MM.1S (cell line): Measurements from ENCODE around the gene SLX4IP.

ENCODE experiments used
- DNase-seq: peaks from one replicate; pipeline ENCODE4 v3.0.0-alpha.2; 2015
- H2AFZ ChIP-seq: fragments of 300-600 bp; sonication (generic); 2 replicates; pipeline ENCODE4 v1.6.0; 2016; ENCODE audit warnings: antibody characterized with exemption, low read length
- H3F3A ChIP-seq: fragments of 300-600 bp; sonication (generic); 2 replicates; pipeline ENCODE4 v1.6.1; 2016; ENCODE audit warnings: mild to moderate bottlenecking, antibody characterized with exemption, low read length, moderate library complexity, mixed read lengths; ENCODE audit not compliant: insufficient read depth
- H3K27ac ChIP-seq: fragments of 300-600 bp; sonication (generic); 2 replicates; pipeline ENCODE4 v1.5.1; 2016; ENCODE audit warnings: mild to moderate bottlenecking, low read length
- H3K27me3 ChIP-seq: fragments of 300-600 bp; sonication (generic); replicated peaks from 2 replicates; pipeline ENCODE4 v1.6.0; 2016; ENCODE audit warnings: low read length; ENCODE audit not compliant: insufficient read depth
- H3K36me3 ChIP-seq: fragments of 300-600 bp; sonication (generic); replicated peaks from 2 replicates; pipeline ENCODE4 v1.6.1; 2016; ENCODE audit warnings: mild to moderate bottlenecking, low read length, mixed read lengths; ENCODE audit not compliant: insufficient read depth
- H3K4me1 ChIP-seq: fragments of 300-600 bp; sonication (generic); 2 replicates; pipeline ENCODE4 v1.6.1; 2016; ENCODE audit warnings: low read length, mixed read lengths
- H3K4me2 ChIP-seq: fragments of 300-600 bp; sonication (generic); 2 replicates; pipeline ENCODE4 v1.6.0; 2016; ENCODE audit warnings: low read depth, low read length
- H3K4me3 ChIP-seq: fragments of 300-600 bp; sonication (generic); 2 replicates; pipeline ENCODE4 v1.5.1; 2016; ENCODE audit warnings: low read length, mixed read lengths
- H3K79me2 ChIP-seq: fragments of 300-600 bp; sonication (generic); 2 replicates; pipeline ENCODE4 v1.6.1; 2016; ENCODE audit warnings: mixed run types, low read length, mixed read lengths
- H3K9ac ChIP-seq: fragments of 300-600 bp; sonication (generic); 2 replicates; pipeline ENCODE4 v1.6.1; 2016; ENCODE audit warnings: low read length, mixed read lengths
- H3K9me2 ChIP-seq: fragments of 300-600 bp; sonication (generic); replicated peaks from 2 replicates; pipeline ENCODE4 v1.6.1; 2016; ENCODE audit warnings: mild to moderate bottlenecking, low read length, mixed read lengths; ENCODE audit not compliant: insufficient read depth
- H3K9me3 ChIP-seq: fragments of 300-600 bp; sonication (generic); replicated peaks from 2 replicates; pipeline ENCODE4 v1.6.1; 2016; ENCODE audit warnings: mild to moderate bottlenecking, low read length, mixed read lengths; ENCODE audit not compliant: insufficient read depth
- H4K20me1 ChIP-seq: fragments of 300-600 bp; sonication (generic); 2 replicates; pipeline ENCODE4 v1.6.1; 2016; ENCODE audit warnings: mild to moderate bottlenecking, low read length, moderate library complexity, mixed read lengths; ENCODE audit not compliant: insufficient read depth
- EZH2 ChIP-seq: fragments of 300-600 bp; sonication (generic); optimal IDR thresholded peaks from 2 replicates; pipeline ENCODE3; 2017; ENCODE audit warnings: low read depth, mild to moderate bottlenecking, antibody characterized with exemption, low read length, mixed read lengths
- EZH2phosphoT487 ChIP-seq: fragments of 300-600 bp; sonication (generic); IDR thresholded peaks from 2 replicates; pipeline ENCODE4 v1.6.1; 2018; ENCODE audit warnings: antibody characterized with exemption, low read length
- TF ChIP-seq, protein P1 (sequence below): fragments of 300-600 bp; sonication (generic); IDR thresholded peaks from 2 replicates; pipeline ENCODE4 v1.5.1; 2016; ENCODE audit warnings: antibody characterized with exemption, low read length, mixed read lengths

The SLX4IP gene

GRCh38 chr20:10621149-10621548, 186.0 kb downstream of the SLX4IP start:
- Histone ChIP-seq H3K4me3 (no peak overlapping the region), H3K36me3 (no peaks in the 10 kb centered on the region), H3K79me2 (no peaks in the 10 kb centered on the region), H4K20me1 (no peaks in the 10 kb centered on the region), H3K9me2 (no peaks in the 10 kb centered on the region), H2AFZ (no peak overlapping the region), H3K4me1 (no peaks in the 10 kb centered on the region), H3K9ac (no peak overlapping the region), H3K9me3 (no peaks in the 10 kb centered on the region), H3K4me2 (no peak overlapping the region), H3K27me3 (no peaks in the 10 kb centered on the region), H3K27ac (no peak overlapping the region), H3F3A (no peaks in the 10 kb centered on the region)
- TF ChIP-seq EZH2phosphoT487 = no peak
- no peak for TF ChIP-seq EZH2
- TF ChIP-seq, protein P1, sequence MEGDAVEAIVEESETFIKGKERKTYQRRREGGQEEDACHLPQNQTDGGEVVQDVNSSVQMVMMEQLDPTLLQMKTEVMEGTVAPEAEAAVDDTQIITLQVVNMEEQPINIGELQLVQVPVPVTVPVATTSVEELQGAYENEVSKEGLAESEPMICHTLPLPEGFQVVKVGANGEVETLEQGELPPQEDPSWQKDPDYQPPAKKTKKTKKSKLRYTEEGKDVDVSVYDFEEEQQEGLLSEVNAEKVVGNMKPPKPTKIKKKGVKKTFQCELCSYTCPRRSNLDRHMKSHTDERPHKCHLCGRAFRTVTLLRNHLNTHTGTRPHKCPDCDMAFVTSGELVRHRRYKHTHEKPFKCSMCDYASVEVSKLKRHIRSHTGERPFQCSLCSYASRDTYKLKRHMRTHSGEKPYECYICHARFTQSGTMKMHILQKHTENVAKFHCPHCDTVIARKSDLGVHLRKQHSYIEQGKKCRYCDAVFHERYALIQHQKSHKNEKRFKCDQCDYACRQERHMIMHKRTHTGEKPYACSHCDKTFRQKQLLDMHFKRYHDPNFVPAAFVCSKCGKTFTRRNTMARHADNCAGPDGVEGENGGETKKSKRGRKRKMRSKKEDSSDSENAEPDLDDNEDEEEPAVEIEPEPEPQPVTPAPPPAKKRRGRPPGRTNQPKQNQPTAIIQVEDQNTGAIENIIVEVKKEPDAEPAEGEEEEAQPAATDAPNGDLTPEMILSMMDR = no peak
- DNase-seq = no peak

- no peaks in the 10 kb centered on the region for H3K36me3 ChIP-seq
- no peaks in the 10 kb centered on the region for H3K9me3 ChIP-seq
- DNase-seq = no peak
- H2AFZ ChIP-seq = no peak overlapping the region
- no peaks in the 10 kb centered on the region for H3K4me1 ChIP-seq
- H3K4me3 ChIP-seq = no peak overlapping the region
- no peak overlapping the region for H3K4me2 ChIP-seq
- no peaks in the 10 kb centered on the region for H3K27me3 ChIP-seq
- TF ChIP-seq, protein P1 = no peak
- TF ChIP-seq EZH2phosphoT487 (no peak), EZH2 (no peak)
- H3K79me2 ChIP-seq = no peaks in the 10 kb centered on the region
- no peak overlapping the region for H3K9ac ChIP-seq
- no peaks in the 10 kb centered on the region for H3F3A ChIP-seq
- H3K9me2 ChIP-seq = no peaks in the 10 kb centered on the region
- H3K27ac ChIP-seq = no peak overlapping the region
- no peaks in the 10 kb centered on the region for H4K20me1 ChIP-seq
Measured at GRCh38 chr20:10622657-10623418, 187.7 kb downstream of the SLX4IP start.

GRCh38 chr20:10625641-10626040, 190.5 kb downstream of the SLX4IP start:
- TF ChIP-seq EZH2phosphoT487 (no peak), EZH2 (no peak)
- TF ChIP-seq, protein P1 = no peak
- Histone ChIP-seq H3K27ac (no peak overlapping the region), H3K9me2 (no peaks in the 10 kb centered on the region), H3K36me3 (no peaks in the 10 kb centered on the region), H4K20me1 (no peaks in the 10 kb centered on the region), H3K9me3 (no peaks in the 10 kb centered on the region), H3K4me1 (no peaks in the 10 kb centered on the region), H2AFZ (no peak overlapping the region), H3K9ac (no peak overlapping the region), H3K79me2 (no peaks in the 10 kb centered on the region), H3F3A (no peaks in the 10 kb centered on the region), H3K4me3 (no peak overlapping the region), H3K4me2 (no peak overlapping the region), H3K27me3 (no peaks in the 10 kb centered on the region)
- no peak for DNase-seq
